K562 (cell line): ENCODE measurements around the gene IL12RB1. TPM values are rescaled to one million over a fixed set of nuclear protein-coding genes. Genes with fewer than 3 reads are reported as not detected.

Experiments
- E2F4 ChIP-seq: sonication (generic); formaldehyde crosslinking; IDR thresholded peaks from 2 replicates; pipeline ENCODE4 v1.8.0; 2022; ENCODE audit warnings: mild to moderate bottlenecking, low read depth, missing genetic modification reagents
- EGR1 ChIP-seq: fragments of 450-650 bp; conservative IDR thresholded peaks from 2 replicates; pipeline ENCODE4 v1.6.1; 2017; ENCODE audit warnings: mild to moderate bottlenecking
- HMG20A ChIP-seq: fragments of 450-650 bp; formaldehyde crosslinking; conservative IDR thresholded peaks from 2 replicates; pipeline ENCODE4 v1.4.0; 2020; ENCODE audit warnings: mild to moderate bottlenecking, mixed read lengths
- HNRNPK ChIP-seq: fragments of 200-400 bp; formaldehyde crosslinking; IDR thresholded peaks from one replicate; pipeline ENCODE4 v1.6.1; 2018; ENCODE audit warnings: mild to moderate bottlenecking, low read depth, low read length; ENCODE audit not compliant: poor library complexity, severe bottlenecking
- KHSRP ChIP-seq: fragments of 450-650 bp; IDR thresholded peaks from 2 replicates; pipeline ENCODE4 v1.6.1; 2017
- NCOA1 ChIP-seq: fragments of 450-650 bp; IDR thresholded peaks from 2 replicates; pipeline ENCODE4 v1.6.1; 2016; ENCODE audit warnings: low read depth
- NFIC ChIP-seq: fragments of 450-650 bp; IDR thresholded peaks from 2 replicates; pipeline ENCODE4 v1.6.1; 2017; ENCODE audit warnings: mild to moderate bottlenecking, inconsistent platforms
- OTX1 ChIP-seq: fragments of 450-650 bp; formaldehyde crosslinking; IDR thresholded peaks from 2 replicates; pipeline ENCODE4 v1.4.0; 2022; ENCODE audit warnings: mild to moderate bottlenecking
- RFX1 ChIP-seq: fragments of 450-650 bp; IDR thresholded peaks from 2 replicates; pipeline ENCODE4 v1.6.1; 2016; ENCODE audit warnings: mild to moderate bottlenecking, moderate library complexity
- ZFP30 ChIP-seq: fragments of 250-450 bp; sonication (Bioruptor Pico); IDR thresholded peaks from 2 replicates; pipeline ENCODE4 v1.8.0; 2022; ENCODE audit warnings: moderate library complexity, mild to moderate bottlenecking, inconsistent platforms, borderline replicate concordance
- ZHX1 ChIP-seq: fragments of 150-350 bp; conservative IDR thresholded peaks from 2 replicates; pipeline ENCODE4 v1.6.1; 2014; ENCODE audit warnings: low read length
- ZNF143 ChIP-seq: sonication (generic); formaldehyde crosslinking; IDR thresholded peaks from 2 replicates; pipeline ENCODE4 v1.9.0; 2022; ENCODE audit warnings: mild to moderate bottlenecking, missing genetic modification reagents
- ZNF583 ChIP-seq: fragments of 250-450 bp; sonication (Bioruptor Pico); IDR thresholded peaks from 2 replicates; pipeline ENCODE4 v1.4.0; 2020
- ZNF75A ChIP-seq: fragments of 450-650 bp; formaldehyde crosslinking; IDR thresholded peaks from 2 replicates; pipeline ENCODE4 v1.4.0; 2020; ENCODE audit warnings: mild to moderate bottlenecking
- polyA plus RNA-seq, 8 experiments: library from polyadenylated mRNA; depleted of rRNA in 4 of 8; stranded (reverse) in 5 of 8; unstranded in 3 of 8; fragments of >200 nt; fragmentation: Nextera tagmentation in 2 of 8; fragmentation: Illumina TruSeq in 1 of 8; extraction: Ambion mirVana in 2 of 8; extraction: Trizol in 1 of 8; gene quantifications; 2 replicates each; pipeline versions ENCODE4 v1.2.1 to v1.2.3, GENCODE V29; 2011 to 2014; ENCODE audit warnings: inconsistent platforms in 1 of 8, missing spikeins in 1 of 8
- total RNA-seq, 7 experiments: library from RNA; depleted of rRNA in 6 of 7; stranded (reverse); fragments of >200 nt in 6 of 7; fragmentation: Illumina TruSeq in 2 of 7; extraction: Trizol in 2 of 7; gene quantifications; 2 replicates each; pipeline versions ENCODE4 v1.2.1 to v1.2.3, GENCODE V29; 2011 to 2021; ENCODE audit warnings: low replicate concordance in 1 of 7
- TF ChIP-seq, protein P1 (sequence below): sonication (generic); formaldehyde crosslinking; IDR thresholded peaks from 2 replicates; pipeline ENCODE4 v1.8.0; 2023; ENCODE audit warnings: mild to moderate bottlenecking, missing genetic modification reagents
- TF ChIP-seq, protein P2 (sequence below): fragments of 250-450 bp; sonication (Bioruptor Pico); IDR thresholded peaks from 2 replicates; pipeline ENCODE4 v1.8.0; 2022; ENCODE audit warnings: moderate library complexity, mild to moderate bottlenecking, inconsistent platforms

Gene IL12RB1
- total and polyA plus RNA-seq, 9 of the 15 experiments (the other 6 are each of a cell fraction or from before 2014, with no cell fraction given), result 0.04 to 0.07 (median 0.06) TPM; not detected in 5

- TF ChIP-seq E2F4 (CRISPR knock-in tag) (no peak), EGR1 (peak; percentile 32; the same call in 1 of the 2 replicates), ZNF143 (CRISPR knock-in tag) (no peak), KHSRP (no peak), ZHX1 (no peak), OTX1 (CRISPR knock-in tag) (no peak), ZNF75A (no peak), ZNF583 (no peak), HNRNPK (no peak), NFIC (no peak), HMG20A (CRISPR knock-in tag) (no peak), NCOA1 (no peak), ZFP30 (CRISPR knock-in tag) (no peak), RFX1 (peak; percentile 58; the same call in 1 of the 2 replicates)
- TF ChIP-seq, protein P1, sequence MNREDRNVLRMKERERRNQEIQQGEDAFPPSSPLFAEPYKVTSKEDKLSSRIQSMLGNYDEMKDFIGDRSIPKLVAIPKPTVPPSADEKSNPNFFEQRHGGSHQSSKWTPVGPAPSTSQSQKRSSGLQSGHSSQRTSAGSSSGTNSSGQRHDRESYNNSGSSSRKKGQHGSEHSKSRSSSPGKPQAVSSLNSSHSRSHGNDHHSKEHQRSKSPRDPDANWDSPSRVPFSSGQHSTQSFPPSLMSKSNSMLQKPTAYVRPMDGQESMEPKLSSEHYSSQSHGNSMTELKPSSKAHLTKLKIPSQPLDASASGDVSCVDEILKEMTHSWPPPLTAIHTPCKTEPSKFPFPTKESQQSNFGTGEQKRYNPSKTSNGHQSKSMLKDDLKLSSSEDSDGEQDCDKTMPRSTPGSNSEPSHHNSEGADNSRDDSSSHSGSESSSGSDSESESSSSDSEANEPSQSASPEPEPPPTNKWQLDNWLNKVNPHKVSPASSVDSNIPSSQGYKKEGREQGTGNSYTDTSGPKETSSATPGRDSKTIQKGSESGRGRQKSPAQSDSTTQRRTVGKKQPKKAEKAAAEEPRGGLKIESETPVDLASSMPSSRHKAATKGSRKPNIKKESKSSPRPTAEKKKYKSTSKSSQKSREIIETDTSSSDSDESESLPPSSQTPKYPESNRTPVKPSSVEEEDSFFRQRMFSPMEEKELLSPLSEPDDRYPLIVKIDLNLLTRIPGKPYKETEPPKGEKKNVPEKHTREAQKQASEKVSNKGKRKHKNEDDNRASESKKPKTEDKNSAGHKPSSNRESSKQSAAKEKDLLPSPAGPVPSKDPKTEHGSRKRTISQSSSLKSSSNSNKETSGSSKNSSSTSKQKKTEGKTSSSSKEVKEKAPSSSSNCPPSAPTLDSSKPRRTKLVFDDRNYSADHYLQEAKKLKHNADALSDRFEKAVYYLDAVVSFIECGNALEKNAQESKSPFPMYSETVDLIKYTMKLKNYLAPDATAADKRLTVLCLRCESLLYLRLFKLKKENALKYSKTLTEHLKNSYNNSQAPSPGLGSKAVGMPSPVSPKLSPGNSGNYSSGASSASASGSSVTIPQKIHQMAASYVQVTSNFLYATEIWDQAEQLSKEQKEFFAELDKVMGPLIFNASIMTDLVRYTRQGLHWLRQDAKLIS, result no peak
- TF ChIP-seq, protein P2, sequence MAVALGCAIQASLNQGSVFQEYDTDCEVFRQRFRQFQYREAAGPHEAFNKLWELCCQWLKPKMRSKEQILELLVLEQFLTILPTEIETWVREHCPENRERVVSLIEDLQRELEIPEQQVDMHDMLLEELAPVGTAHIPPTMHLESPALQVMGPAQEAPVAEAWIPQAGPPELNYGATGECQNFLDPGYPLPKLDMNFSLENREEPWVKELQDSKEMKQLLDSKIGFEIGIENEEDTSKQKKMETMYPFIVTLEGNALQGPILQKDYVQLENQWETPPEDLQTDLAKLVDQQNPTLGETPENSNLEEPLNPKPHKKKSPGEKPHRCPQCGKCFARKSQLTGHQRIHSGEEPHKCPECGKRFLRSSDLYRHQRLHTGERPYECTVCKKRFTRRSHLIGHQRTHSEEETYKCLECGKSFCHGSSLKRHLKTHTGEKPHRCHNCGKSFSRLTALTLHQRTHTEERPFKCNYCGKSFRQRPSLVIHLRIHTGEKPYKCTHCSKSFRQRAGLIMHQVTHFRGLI (CRISPR knock-in tag), result no peak
Observed at GRCh38 chr19:18119717-18120105, 33.0 kb upstream of the IL12RB1 start (continued).
